ENCODE data around the gene CERS2.
A peak's percentile ranks its signal among the peaks of the same experiment; 100 is the strongest.
"Not testable (repeated sequence)": the region's sequence is repeated elsewhere in the genome, so short reads cannot be mapped to it uniquely, and the experiment has no call there.

CERS2 gene

GRCh38 chr1:150970808-150971582 lies 3.6 kb downstream of the CERS2 start:
- no peak for DNase-seq

- no peak for DNase-seq
Observed at GRCh38 chr1:150969626-150970025, 5.0 kb downstream of the CERS2 start.

GRCh38 chr1:150968491-150968890 lies 6.1 kb downstream of the CERS2 start:
- DNase-seq = no peak

GRCh38 chr1:150967936-150968335 lies 6.7 kb downstream of the CERS2 start:
- no peak for DNase-seq

GRCh38 chr1:150966011-150966410 lies 8.6 kb downstream of the CERS2 start:
- DNase-seq = no peak

GRCh38 chr1:150965605-150966004 lies 9.0 kb downstream of the CERS2 start:
- DNase-seq = no peak

GRCh38 chr1:150964164-150964489 lies 10.5 kb downstream of the CERS2 start:
- no peak for DNase-seq

- DNase-seq = no peak
Observed at GRCh38 chr1:150963321-150964163, 11.1 kb downstream of the CERS2 start.

- no peak for DNase-seq
Observed at GRCh38 chr1:150961756-150962155, 12.9 kb downstream of the CERS2 start.

- no peak for DNase-seq
Observed at GRCh38 chr1:150960646-150961045, 14.0 kb downstream of the CERS2 start.

- DNase-seq = no peak
Observed at GRCh38 chr1:150957666-150958065, 17.0 kb downstream of the CERS2 start.

GRCh38 chr1:150955280-150955679 lies 19.4 kb downstream of the CERS2 start:
- no peak for DNase-seq

- no peak for DNase-seq
Observed at GRCh38 chr1:150954708-150955107, 19.9 kb downstream of the CERS2 start.

GRCh38 chr1:150944856-150945255 lies 29.8 kb downstream of the CERS2 start:
- no peak for DNase-seq

GRCh38 chr1:150931773-150932172 lies 42.9 kb downstream of the CERS2 start:
- peak; percentile 23 for DNase-seq

GRCh38 chr1:150928775-150929174 lies 45.9 kb downstream of the CERS2 start:
- not testable (repeated sequence) for DNase-seq

- DNase-seq = no peak
Observed at GRCh38 chr1:150928286-150928685, 46.3 kb downstream of the CERS2 start.

GRCh38 chr1:150927624-150928023 lies 47.0 kb downstream of the CERS2 start:
- DNase-seq = no peak

GRCh38 chr1:150926097-150926741 lies 48.4 kb downstream of the CERS2 start, which contains the start of gene SETDB1:
TSS of gene SETDB1 (plus strand) at chr1:150926363. CDS start at chr1:150927715, 1,352 bp downstream.
- DNase-seq = peak; percentile 97

- DNase-seq = no peak
Observed at GRCh38 chr1:150925080-150925479, 49.6 kb downstream of the CERS2 start.

GRCh38 chr1:150922519-150922975 lies 52.1 kb downstream of the CERS2 start:
- DNase-seq = peak; percentile 89

GRCh38 chr1:150917387-150917786 lies 57.2 kb downstream of the CERS2 start:
- DNase-seq = no peak

Data from fibroblast of skin of back (primary cell).